GM21367 (cell line): Measurements from ENCODE around the gene PTPN22.
"Not testable (repeated sequence)": the region's sequence is repeated elsewhere in the genome, so short reads cannot be mapped to it uniquely, and the experiment has no call there.

Source experiments
- ATAC-seq: cut with Tn5 transposase; IDR thresholded peaks from one replicate; pipeline ENCODE4 v1.9.1; 2021; ENCODE audit not compliant: unreplicated experiment

Gene PTPN22

DNA sequence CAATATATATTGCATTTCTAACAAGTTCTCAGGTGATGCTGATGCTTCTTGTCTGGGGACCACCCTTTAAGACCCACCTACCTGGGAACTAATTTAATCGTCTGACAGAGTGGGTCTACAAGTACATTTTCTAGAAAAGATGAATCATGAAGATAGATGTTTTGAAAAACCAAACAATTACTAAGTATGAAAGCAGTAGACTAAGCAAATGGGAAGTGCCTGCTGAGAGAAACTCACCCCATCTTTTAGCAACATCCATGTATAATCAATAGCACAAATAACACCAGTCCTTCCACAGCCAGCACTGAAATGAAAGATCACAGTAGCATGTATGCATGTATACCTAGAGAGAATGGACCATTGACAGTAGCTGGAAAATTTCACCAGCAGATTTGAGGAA is 17.3 kb downstream of the PTPN22 start:
- ATAC-seq, result no peak

DNA sequence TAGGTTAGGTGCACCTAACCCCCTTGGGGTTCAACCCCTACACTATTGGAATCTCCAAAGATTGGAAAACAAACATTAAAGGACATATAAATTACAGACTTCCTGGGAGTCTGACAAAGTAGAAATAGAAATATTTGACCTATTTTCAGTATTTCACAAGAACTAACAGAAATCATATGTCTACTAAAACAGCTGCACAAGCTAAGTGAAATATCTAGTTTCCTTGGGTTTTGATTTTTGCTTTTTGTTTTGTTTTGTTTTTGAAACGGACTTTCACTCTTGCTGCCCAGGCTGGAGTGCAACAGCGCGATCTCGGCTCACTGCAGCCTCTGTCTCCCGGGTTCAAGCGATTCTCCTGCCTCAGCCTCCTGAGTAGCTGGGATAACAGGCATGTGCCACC is 18.8 kb downstream of the PTPN22 start:
- not testable (repeated sequence) for ATAC-seq

DNA sequence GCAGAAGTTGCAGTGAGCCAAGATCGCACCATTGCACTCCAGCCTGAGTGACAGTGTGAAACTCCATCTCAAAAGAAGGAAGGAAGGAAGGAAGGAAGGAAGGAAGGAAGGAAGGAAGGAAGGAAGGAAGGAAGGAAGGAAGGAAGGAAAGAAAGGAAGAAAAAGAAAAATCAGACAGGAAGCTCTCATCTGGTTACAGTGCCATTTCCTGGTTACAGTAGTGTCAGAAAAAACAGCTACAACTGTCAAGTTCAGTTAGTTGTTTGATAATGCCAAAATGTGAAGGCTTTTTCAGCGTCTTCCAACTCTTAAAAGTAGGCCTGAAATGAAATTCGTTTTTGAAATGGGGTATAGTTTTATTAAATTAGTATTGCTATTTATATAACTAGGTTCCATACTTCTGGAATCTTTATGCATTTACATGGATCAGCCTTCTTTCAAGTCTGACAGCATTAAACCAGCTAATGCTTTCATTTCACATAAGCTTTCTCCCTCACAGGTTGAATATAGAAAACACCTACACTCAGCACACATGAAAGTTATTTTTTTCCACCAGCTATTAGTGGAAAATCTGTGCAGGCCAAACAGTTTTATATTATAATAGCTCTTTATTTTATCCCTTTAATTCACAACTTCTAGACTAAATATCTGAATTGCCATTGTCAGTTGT is 21.2 kb downstream of the PTPN22 start:
- no peak for ATAC-seq

DNA sequence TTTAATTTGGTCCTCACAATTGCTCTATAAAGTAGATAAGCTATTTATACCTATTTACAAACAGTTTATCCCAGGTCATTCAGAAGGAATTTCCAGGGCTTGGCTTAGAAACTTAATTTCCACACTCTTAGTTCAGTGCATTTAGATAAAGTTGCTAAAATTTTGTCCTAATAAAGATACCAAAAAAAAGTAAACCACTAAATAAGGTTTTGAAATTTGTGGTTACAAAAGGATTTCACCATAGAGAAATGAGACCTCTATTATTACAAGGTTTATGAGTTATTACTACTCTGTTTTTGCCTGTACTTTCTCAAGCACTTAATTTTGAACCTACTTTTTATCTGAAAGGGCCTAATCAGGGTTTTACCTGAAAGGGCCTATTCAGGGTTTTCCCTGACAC is 22.4 kb downstream of the PTPN22 start:
- no peak for ATAC-seq

DNA sequence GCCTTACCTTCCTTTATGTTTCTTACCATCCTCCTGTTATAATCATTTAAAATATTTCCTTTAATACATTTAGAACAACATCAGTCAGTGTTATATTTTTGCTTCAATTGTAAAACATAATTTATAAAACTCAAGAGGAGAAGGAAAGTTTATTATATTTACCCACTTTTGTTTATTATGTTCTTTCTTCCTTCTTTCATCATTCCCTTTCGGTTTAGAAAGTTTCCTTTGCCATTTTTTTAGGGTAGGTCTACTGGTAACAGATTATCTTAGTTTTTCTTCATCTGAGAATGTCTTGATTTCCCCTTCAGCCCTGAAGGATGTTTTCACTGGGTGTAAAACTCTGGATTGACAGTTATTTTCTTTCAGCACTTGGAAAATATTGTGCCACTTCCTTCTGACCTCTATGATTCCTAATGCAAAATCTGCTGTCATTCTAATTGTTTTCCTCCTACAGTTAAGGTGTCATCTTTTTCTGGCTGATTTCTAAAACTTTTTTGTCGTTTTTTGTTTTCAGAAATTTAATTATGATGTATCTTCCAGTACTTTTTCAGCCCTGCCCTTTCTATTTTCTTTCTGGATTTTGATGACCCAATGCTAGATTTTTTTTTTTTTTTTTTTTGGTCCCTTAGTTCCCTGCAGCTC is 25.0 kb downstream of the PTPN22 start:
- ATAC-seq, result no peak

DNA sequence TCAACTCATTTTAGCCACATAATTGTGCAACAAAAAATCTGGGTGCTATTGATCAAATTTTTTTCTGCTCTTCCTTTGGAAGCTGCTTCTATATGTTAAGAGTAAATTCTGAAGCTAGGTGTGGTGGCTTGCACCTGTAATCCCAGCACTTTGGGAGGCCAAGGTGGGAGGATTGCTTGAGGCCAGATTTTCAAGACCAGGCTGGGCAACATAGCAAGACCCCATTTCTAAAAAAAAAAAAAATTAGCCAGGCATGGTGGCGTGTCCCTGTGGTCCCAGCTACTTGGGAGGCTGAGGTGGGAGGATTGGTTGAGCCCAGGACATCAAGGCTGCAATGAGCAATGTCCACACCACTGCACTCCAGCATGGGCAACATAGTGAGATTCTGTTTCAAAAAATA is 35.0 kb downstream of the PTPN22 start:
- no peak for ATAC-seq

DNA sequence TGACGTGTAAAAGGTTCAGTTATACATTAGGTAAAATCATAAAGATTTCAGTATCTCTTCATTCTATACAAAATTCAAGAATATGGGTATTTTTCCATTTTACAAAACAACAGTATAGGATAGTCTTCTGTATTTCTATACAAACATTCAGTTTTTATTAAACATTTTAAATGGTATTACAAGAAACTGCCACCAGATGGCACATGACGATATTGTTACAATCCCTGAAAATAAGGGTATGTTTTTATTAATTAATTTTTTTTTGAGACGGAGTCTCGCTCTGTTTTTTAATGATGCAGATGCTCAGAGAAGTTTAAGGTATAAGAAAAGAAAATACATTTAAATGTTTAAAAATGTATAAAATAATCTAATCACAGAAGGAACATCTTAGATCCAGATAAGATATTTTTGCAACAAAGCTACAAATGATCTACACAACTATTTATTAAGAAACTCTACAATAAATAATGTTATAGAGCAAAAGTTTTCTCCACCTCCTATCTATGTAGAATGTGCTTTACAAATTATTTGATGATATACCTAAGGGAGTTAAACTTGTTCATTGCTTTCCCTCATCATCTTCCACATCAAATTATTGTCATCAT is 35.7 kb downstream of the PTPN22 start:
- ATAC-seq, result no peak

DNA sequence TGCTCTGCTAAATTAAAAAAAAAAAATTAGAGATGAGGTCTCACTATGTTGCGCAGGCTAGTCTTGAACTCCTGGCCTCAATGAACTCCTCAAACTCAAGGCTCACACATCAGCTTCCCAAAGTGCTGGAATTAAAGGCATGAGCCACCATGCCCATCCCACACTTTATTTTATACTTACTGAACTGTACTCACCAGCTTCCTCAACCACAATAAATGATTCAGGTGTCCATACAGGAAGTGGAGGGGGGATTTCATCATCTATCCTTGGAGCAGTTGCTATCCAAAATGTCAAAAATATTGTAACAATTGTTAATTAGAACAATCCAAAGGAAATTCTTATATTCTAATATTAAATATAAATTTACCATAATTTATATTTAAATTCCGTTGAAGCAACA is 36.8 kb downstream of the PTPN22 start:
- no peak for ATAC-seq

DNA sequence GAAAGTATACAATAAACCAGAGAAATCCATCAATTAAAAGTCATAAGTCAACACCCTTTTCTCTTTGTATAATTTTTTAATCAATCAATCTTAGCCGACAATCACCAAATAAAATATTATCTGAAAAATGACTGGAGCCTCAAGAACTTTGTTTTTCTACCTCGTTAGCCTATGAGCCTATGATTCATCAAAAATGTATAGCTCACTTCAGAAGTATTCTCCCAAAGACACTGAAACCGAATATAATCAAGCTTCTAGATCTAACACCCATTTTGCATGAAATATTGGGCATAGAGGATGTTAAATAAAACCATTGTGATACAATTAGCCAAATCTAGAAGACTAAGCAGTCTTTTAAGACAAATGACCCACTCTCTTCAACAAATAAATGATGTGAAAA is 41.5 kb downstream of the PTPN22 start:
- ATAC-seq, result no peak

DNA sequence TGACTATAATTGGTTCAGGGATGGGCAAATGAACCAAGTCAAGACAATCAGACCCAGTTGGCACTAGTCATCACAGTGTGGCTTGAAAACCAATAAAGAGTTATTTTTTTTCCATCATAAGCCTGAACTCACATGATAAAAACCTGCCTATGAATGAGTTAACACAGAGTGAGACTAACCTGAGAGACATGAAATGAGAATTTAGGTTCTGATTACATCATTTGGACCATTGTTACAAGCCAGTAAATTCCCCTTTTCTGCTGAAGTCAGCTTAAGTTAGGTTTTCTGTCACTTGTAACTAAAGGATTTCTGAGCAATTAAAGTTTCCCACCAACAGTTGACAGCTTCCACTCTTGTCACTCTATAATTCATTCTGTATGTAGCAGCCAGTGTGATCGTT is 49.6 kb downstream of the PTPN22 start:
- ATAC-seq, result no peak

DNA sequence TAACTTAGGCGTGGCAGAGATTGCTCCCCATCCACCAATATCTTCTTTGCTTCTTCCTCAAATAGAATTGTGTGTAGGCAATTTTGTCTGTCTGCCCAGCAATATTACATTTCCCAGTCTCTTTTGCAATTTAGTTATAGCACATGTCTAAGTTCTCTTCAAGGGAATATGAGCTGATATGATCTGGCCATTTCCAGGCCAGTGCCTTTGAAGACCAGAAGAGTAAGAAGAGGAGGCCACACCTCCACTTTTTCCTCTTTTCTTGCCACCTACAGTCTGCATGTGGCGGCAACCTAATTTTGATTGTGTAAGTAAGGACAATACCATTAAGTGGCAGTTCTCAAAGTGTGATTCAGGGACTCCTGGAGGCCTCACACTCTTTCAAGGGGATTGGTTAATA is 52.9 kb downstream of the PTPN22 start:
- no peak for ATAC-seq

DNA sequence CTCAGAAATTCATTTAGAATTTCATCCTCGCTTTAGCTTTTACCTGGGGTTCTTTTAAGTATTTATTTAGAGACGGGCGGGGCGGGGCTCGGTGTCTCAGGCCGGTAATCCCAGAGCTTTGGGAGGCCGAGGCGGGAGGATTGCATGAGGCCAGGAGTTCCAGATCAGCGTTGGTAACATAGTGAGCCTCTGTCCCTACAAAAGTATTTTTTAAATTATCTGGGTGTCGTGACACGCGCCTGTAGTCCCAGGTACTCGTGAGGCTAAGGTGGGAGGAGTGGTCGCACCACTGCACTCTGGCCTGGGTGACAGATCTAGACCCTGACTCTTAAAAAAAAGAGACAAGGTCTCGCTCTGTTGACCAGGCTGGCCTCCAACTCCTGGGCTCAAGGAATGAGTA is 58.3 kb downstream of the PTPN22 start:
- no peak for ATAC-seq

DNA sequence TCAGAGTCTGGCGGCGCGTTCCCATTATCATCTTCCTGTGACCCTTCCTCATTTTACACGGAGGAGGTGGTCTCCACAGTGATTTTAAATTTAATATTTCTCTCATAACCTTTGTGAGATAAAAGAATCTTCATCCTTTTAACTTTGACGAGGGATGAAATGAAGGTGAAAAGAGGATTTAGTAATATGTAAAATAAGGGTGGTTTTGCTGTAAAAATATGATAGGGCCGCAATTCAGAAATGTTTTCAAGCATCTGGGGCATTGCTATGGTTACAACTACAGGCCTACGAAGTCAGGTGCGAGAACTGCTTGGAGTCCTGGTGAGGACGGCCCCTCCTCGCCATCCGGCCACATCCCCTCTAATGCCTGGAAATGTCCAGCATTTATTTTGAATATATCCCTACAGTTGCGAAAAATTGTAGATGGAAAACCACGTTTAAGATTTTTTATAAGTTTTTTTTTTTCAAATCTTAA is 58.8 kb downstream of the PTPN22 start:
- no peak for ATAC-seq

DNA sequence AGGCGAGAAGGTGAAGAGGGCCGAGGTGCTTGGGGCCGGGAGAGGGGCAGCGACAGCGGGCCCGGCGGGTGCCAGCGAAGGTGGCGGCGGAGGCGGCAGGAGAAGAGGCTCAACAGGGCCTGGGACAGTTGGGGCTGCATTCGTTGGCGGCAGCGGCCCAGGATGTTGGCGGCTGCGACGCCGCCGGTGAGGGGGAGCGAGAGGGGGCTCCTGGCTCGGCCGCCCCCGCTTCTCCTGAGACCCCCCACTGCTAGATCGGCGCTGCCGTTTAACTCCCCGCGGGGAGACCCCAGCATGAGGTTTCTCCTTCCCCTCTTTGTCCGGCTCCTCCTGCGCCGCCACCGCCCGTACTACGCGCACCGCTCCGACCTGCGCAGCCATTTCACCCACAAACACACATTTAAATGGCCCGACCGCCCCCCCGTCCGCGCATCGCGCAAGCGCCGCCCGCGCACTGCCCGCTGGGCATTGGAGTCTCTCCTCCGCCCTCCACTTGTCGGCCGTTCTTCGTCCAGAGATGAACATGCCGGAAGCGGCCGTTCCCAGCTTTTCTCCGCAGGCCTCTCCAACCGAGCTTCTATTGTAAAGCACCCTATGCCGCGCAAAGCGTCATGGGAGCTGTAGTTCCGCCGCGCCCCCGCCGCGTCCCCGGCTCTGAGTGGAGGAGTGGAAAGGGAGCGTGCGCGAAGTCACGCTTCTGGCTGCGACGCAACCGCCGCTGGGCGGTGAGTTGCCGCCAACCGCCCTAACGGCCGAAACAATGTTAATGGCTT is 59.4 kb downstream of the PTPN22 start, which contains the start of gene RSBN1:
Gene RSBN1 (minus strand): TSS at position 589 of the 773 bp plus-strand sequence. CDS start 64 bp downstream, at position 525.
- peak; percentile 90 for ATAC-seq

DNA sequence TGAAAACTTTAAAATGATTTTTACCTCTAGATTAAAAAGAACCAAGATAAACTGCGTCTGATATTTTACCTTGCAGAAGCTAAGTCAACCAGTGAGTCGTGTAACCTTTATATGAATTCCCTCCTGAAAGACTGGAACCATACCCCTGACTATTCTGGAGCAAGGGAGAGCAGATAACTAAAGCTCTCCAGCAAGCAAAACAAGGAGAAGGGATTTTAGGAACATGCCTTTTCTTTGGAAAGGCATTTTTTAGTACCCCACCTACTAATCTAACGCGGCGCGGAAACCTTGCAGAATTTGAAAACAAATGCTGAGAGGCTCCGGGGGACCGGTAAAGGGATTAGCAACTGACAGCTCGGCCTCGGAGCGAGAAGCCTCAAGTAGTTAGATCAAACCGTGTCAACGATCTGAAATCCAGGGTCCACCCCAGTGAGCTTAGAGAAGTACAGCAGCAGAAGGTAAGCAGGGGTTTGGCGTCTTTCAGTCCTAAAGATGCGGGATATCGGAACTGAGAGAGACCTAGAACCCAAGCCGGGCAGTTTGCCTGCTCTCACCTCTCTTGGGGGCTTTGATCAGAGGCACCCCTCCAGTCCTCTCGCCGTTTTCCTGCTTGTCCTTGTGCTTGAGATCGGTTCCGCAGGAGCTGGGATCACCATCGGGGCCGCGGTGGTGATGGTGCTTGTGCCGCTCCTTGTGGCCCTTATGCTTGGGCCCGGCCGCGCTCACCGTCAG is 60.2 kb downstream of the PTPN22 start:
- no peak for ATAC-seq

DNA sequence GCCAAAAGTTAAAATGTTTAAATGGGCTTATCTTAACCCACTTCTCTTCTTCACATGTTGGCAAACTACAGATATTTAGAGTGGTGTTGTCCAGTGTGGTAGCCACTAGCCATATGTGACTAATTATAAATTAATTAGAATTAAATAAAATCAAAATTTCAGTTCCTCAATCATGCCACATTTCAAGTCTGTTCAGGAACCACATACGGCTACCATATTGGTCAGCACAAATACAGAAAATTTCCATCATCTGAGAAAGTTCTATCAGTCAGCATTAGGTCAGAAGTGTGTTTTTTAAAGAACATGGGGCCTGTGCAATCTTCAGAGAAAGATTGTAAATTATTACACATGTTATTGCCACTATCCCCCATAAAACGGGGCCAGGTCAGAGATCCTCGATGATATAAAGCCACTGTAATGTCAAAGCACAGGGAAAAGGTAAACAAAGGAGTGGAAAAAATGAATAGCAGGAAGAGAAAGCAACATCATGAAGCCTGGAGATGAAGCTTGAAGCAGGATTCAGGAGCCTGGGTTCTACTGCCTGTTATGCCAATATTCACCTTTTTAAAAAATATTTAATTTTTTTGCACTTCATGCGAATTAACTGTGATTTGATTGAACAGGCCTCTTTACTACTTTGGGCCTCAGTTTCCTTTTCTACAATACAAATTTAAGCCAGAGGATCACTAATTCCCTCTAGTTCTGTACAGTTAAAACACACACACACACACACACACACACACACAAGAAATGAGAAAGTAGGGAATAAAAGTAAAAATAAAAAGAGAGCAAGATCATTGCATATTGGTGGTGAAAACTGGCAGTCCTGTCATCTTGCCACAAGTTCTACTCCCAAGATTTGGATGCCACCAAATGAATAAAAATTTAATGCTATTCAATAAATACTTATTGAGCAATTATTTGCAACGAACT is 61.6 kb downstream of the PTPN22 start:
- no peak for ATAC-seq

DNA sequence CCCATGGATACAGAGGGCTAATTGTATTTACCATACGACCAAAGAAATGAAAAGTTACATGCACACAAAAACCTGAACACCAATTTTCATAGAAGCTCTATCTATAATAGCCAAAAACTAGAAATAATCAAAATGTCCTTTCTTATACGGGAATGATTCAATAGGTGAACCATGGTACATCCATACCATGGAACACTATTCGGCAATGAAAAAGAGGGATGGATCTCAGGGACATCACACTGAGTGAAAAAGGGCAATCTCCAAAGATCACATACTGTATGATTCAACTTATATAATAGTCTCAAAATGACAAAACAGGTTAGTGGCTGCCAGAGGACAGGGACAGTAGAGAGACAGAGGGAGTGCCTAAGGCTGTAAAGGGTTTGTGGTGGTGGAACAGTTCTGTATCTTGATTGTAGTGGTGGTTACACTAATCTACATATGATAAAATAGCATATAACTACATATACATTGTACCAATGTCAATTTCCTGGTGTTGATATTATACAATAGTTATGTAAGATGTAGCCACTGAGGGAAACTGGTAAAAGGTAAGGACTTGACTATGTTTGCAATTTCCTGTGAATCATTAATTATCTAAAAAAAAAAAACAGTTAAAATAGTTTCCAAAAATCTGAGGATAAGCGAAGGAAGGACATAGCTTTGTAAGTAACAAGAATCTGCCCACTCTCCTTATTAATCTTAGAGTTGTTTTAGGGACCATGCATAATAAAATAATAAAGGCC is 62.9 kb downstream of the PTPN22 start:
- no peak for ATAC-seq

DNA sequence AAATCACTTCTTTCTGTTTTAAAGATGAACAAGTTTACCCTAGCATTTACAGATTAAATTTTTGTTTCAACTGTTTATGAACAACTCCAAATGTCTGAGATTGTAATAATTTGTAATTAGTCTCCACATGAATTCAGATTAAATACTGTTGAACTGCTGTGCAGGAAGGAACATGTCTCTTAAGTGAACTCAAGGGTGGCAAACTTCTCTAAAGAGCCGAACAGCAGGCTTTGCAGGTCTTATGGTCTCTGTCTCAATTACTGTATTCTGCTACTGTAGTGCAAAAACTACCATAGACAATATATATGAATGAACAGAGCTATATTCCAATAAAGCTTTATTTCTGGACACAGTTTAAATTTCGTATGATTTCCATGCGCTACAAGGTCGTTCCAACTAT is 65.9 kb downstream of the PTPN22 start:
- ATAC-seq, result no peak

DNA sequence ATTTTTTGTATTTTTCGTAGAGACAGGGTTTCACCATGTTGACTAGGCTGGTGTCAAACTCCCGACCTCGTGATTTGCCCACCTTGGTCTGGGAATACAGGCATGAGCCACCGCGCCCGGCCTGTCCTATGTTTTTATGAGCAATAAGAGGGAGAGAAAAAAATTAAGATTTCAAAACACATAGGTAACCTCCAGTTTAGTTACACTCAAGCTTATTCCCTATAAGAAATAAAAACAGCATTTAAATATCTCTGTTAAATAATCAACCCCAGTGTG is 66.3 kb downstream of the PTPN22 start:
- ATAC-seq, result no peak
